ENCODE measurements around the gene KRTAP4-3.
"Not testable (repeated sequence)": the region's sequence is repeated elsewhere in the genome, so short reads cannot be mapped to it uniquely, and the experiment has no call there.

KRTAP4-3 gene

DNA sequence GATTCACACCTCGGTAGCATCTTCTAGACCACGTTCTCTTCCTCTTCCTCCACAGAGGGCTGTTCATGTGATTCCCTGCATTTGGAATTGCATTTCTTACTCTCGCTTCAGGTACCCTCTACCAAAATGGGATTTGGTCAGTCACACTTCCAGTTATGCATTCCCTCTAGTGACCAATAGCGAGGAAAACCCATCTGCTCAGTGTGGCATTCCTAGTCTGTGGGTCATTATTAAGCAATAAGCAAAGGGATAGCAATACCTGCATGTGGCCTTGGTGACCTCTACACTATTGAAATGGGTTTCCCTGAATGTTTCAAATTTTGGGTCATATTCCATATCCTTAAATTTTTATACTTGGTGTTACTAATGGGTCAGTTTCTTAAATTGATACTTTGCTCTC is 18.0 kb downstream of the KRTAP4-3 start:
- no peak for DNase-seq

DNA sequence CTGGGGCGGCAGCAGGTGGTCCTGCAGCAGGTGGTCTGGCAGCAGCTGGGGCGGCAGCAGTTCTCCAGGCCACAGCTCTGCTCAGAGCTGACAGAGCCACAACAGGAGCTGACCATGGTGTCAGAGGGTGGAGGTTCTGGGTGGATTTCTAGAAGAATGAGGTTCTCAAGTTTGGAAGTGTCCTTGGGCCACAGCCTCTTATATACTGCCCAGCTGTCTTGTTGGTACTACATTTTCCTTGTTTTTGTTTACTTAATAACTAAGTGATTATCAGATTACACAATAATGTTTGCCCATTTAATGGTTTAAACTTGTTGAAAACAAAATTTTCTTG is 18.4 kb downstream of the KRTAP4-3 start, which contains the start of gene KRTAP4-5:
Gene KRTAP4-5 (minus strand): TSS at position 174 of the 334 bp plus-strand sequence. CDS start 58 bp downstream, at position 116.
- DNase-seq = no peak

DNA sequence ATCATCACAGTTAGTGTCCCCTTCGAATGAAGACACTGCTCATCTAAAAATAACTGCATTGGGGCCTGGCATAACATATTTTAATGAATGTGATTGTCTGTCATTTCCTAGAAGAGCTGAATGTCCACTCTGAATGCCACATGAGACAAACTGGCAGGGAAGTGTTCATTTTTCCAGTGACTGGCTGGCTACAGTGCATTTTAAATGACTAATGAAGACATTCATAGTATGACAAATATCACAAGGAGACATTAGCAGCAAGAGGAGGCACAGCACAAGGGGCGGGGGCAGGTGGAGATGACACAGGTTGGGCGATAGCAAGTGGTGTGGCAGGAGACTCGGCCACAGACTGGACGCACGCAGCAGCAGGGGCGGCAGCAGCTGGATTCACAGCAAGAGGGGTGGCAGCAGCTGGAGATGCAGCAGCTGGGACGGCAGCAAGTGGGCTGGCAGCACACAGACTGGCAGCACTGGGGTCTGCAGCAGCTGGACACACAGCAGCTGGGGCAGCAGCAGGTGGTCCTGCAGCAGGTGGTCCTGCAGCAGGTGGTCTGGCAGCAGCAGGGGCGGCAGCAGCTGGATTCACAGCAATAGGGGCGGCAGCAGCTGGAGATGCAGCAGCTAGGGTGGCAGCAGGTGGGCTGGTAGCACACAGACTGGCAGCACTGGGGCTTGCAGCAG is 18.9 kb downstream of the KRTAP4-3 start:
- not testable (repeated sequence) for DNase-seq

DNA sequence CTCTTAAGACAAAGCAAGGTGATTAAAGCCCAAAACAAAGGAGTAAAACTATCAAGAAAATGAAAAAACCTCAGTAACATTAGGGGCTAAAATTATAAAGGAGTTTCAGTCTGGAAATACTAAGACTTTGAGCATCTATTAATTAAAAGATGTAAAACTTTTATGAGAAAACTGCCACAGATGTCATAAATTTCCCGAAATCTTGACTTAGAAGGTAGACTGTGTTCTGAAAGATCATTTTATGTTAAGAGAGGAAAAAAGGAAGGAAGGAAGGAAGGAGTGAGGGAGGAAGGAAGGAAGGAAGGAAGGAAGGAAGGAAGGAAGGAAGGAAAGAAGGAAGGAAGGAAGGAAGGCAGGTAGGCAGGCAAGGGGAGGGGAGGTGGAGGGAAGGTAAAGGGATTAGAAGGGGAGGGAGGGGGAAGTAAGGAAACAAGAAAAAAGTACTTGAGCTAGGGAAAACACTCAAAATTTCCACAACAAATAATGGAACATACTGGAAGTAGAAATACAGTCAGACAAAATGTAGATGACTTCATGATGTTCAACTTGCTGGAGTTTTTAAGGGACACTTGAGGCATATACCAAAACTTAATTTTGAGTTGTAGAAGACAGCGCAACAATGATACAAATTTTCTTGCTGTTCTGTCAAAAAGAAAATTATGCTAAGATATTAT is 20.4 kb downstream of the KRTAP4-3 start:
- DNase-seq = no peak

DNA sequence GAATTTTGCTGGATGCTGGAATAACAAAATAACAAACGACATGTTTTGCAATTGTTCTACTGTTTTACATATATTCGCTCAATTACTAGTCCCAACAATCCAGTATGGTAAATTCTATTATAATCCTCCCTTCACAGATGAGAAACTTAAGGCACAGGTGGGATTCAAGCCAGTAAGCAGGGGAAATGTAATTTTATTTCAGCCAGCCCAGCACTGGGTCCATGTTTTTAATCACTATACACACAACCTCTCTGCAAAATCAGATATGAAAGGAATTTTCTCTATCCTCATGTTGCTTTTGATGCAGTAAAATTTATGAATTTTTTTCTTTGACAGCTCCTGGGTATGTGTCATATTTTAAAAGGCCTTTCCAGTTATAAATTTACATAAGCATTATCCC is 22.8 kb downstream of the KRTAP4-3 start:
- no peak for DNase-seq

DNA sequence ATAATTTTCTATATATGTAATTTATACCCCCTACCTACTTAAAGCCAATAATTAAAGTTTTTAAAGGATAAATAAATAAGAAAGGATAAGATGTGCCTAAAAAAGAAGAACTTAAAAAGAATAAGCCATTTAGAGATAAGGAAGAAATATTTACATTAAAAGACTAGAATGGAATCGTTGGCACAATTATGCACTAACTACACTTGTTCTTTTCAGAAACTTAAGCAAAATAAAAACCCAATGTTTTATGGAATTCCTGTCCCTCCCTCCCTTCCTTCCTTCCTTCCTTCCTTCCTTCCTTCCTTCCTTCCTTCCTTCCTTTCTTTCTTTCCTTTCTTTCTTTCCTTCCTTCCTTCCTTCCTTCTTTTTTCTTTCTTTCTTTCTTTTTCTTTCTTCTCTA is 23.2 kb downstream of the KRTAP4-3 start:
- DNase-seq = no peak

DNA sequence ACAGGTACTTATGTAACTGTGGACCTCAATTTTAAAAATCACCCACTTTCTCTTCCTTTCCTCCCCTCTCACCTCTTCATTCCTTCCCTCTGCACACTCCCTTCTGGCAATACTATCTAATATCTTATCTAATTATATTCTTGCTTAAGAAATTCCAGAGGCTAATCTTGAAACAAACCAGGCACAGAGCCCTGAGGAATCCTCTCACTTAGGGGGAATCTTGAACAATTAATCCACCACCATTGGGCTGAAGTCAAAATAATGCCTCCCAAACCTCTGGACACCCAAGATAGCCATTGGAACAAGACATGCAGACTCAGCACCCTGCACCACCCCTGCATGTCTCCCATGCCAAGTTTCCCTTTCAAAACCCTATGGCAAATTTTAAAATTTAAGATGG is 26.7 kb downstream of the KRTAP4-3 start:
- DNase-seq = no peak

DNA sequence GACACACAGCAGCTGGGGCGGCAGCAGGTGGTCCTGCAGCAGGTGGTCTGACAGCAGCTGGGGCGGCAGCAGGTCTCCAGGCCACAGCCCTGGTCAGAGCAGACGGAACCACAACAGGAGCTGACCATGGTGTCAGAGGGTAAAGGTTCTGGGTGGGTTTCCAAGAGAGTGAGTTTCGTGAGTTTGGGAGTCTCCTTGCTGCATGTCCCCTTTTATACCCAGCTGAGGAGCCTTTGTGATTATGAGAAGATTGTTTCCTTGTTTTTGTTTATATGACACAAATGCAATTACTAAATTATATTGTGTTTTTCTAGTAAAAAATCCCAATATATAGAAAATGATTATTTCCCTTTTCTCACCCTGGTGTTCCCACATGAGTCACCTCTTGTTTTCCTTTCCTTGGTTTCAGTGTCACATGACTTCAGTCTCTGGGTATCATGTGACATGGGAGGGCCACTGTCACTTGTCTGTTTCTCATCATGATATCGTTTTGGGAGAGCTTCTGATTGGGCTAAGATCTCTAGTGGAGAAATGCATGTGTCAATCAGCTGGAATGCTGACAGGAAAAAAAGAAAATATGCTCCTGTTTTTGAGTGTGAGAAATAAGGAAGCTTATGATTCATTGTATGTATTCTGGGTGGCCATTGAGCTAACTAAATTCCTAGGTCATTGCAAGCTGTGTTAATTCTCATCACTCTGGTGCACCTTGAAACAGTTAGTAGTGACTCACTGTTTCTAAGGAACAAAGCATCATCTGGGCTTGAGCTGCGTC is 27.5 kb downstream of the KRTAP4-3 start, which contains the start of gene KRTAP4-6:
Gene KRTAP4-6 (minus strand): TSS at position 185 of the 772 bp plus-strand sequence. CDS start 57 bp downstream, at position 128.
- DNase-seq = no peak

DNA sequence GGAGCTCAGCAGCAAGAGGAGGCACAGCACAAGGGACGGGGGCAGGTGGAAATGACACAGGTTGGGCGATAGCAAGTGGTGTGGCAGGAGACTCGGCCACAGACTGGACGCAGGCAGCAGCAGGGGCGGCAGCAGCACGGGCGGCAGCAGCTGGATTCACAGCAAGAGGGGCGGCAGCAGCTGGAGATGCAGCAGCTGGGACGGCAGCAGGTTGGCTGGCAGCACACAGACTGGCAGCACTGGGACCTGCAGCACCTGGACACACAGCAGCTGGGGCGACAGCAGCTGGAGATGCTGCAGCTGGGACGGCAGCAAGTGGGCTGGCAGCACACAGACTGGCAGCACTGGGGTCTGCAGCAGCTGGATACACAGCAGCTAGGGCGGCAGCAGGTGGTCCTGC is 28.2 kb downstream of the KRTAP4-3 start:
- DNase-seq = not testable (repeated sequence)

DNA sequence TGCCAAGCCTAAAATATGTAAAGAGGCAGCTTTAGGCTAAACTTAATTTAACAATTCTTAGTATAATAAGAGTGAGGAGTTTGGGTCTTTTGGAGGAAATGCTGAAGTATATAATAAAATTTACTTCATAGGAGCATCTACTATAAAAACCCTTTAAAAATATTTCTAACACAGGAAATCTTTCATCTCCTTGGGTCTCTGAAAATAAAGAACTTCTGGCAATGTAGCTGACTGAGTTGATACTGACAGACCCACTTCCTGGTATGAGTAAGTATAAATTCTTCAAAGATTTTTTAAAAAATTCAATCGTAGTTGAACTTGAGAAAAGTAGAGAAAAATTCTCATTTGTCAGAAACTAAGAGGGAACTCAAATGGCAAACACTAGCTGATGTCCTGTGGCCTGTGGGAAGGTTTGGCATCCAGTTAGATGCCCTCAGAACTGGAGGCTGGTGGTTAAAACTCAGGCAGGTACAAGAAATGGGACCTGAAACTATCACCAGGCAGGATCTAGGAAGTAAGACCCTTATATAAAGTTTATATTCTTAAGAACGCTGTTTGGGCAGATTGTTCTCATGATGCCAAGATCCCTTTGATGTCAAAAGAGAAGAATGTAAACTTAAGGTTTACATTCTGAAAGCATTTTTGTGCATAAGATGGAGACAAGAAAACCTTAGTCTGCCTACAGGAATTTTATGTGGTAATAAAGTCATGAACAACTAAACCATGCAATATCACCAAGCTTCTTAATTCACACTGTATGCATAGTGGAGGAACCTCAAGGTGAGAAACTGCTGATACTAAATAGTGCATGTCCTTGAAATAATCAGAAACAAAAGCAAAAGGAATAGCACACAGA is 33.9 kb downstream of the KRTAP4-3 start:
- DNase-seq = no peak

DNA sequence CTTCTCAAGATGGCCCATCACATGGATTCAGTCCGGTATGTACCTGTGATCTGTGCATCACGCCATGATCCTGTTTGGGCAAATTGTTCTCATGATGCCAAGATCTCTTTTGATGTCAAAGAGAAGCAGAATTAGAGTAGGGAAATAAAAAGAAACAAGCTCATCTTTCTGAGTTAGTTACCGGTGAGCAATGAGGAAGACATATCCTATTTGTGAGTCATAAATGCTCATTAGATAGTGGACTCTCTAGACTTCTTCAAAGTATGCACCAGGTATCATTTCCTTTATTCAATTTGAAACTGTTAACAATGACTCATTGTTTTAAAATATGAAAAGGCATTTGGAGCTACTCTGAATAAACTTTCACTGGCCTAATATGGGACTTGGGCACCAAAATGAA is 36.0 kb downstream of the KRTAP4-3 start:
- DNase-seq = no peak

DNA sequence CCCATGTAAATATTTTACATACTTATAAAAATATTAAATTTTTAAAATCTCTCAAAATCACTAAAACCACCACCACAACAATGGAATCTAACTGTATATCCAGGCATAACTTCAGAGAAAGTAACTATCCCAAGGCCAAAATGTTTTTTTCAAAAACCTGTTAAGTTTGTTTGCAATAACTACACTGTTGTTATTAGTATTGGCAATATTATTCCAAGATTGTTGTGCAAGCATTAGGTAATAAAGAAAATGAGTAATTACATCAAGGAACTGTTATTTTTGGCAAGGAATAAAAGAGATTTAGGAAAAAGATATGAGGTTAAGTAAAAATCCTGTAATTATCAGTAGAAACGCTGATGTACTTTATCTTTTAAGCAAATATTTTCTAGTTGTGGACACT is 40.6 kb downstream of the KRTAP4-3 start:
- DNase-seq = no peak

DNA sequence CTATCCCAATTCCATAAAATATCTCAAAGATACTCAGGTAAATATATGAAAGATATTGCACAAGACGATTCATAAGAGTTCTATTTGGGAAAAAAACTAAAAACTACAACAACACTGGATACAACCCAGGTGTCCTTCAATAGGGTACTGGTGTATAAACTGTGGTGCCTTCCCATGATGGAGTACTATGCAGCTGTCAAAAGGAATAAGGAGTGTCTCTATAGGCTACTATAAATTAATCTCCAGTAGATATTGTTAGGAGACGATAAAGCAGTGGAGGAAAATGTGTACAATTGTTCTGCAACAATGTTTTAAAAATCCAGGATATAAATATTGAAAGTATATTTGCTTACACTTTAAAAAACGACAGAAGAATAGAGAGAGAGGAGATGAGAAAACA is 41.6 kb downstream of the KRTAP4-3 start:
- DNase-seq = no peak

DNA sequence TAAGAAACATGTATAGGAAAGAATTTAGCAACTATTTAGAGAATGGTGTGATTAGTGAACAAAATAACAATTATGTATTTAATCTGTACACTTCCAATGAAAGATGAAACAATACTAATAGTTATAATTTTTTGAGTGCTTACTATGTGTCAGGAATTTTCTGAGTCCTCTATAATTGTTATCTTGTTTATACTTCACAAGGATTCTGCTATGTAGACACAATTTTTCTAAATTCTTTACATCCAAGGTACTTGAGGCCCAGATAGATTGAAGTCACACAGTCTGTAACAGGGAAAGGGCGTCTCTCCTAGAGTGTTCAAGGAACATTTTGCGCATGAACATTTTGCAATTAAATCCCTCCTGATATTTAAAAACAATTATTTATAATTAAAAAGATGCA is 43.0 kb downstream of the KRTAP4-3 start:
- no peak for DNase-seq

DNA sequence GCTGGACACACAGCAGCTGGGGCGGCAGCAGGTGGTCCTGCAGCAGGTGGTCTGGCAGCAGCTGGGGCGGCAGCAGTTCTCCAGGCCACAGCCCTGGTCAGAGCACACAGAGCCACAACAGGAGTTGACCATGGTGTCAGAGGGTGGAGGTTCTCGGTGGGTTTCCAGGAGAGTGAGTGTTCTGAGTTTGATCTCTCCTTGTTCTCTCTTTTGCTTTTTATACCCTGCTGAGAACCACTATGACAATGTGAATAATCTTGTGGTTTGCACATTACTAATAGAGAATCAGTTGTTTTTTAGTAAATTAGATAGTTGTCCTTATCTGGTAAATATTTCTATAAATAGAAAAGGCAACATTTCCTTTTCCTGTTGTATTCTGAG is 44.0 kb downstream of the KRTAP4-3 start, which contains the start of gene KRTAP4-12:
Gene KRTAP4-12 (minus strand): TSS at position 192 of the 381 bp plus-strand sequence. CDS start 60 bp downstream, at position 132.
- DNase-seq = not testable (repeated sequence)

DNA sequence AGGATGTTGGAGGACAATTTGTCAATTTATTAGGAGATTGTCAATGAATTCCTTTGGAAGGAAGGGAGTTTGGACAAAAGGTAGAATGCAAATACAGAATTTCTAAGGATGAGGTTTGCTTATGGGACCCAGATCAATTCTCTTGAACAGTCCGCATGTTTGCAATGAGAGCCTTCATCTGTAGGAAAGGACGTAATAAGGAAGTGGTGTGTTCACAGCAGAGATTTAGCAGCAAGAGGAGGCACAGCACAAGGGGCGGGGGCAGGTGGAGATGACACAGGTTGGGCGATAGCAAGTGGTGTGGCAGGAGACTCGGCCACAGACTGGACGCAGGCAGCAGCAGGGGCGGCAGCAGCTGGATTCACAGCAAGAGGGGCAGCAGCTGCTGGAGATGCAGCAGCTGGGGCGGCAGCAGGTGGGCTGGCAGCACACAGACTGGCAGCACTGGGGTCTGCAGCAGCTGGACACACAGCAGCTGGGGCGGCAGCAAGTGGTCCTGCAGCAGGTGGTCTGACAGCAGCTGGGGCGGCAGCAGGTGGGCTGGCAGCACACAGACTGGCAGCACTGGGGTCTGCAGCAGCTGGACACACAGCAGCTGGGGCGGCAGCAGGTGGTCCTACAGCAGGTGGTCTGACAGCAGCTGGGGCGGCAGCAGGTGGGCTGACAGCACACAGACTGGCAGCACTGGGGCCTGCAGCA is 44.6 kb downstream of the KRTAP4-3 start:
- not testable (repeated sequence) for DNase-seq

DNA sequence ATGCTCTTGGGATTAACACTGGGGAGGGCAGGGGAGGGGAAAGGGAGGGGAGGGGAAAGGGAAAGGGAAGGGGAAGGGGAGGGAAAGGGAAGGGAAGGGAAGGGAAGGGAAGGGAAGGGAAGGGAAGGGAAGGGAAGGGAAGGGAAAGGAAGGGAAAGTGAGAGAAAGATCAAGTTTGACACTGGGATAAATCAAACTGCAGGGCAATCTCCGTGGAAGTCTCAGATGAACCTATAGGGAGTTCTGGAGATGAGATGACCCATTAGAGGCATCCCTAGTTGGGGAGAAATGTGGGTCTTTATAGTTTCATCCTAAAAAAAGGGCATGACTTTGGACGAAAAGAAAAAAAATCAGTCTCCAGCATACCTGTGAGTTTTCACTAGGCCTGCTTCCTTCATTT is 46.3 kb downstream of the KRTAP4-3 start:
- DNase-seq = no peak

DNA sequence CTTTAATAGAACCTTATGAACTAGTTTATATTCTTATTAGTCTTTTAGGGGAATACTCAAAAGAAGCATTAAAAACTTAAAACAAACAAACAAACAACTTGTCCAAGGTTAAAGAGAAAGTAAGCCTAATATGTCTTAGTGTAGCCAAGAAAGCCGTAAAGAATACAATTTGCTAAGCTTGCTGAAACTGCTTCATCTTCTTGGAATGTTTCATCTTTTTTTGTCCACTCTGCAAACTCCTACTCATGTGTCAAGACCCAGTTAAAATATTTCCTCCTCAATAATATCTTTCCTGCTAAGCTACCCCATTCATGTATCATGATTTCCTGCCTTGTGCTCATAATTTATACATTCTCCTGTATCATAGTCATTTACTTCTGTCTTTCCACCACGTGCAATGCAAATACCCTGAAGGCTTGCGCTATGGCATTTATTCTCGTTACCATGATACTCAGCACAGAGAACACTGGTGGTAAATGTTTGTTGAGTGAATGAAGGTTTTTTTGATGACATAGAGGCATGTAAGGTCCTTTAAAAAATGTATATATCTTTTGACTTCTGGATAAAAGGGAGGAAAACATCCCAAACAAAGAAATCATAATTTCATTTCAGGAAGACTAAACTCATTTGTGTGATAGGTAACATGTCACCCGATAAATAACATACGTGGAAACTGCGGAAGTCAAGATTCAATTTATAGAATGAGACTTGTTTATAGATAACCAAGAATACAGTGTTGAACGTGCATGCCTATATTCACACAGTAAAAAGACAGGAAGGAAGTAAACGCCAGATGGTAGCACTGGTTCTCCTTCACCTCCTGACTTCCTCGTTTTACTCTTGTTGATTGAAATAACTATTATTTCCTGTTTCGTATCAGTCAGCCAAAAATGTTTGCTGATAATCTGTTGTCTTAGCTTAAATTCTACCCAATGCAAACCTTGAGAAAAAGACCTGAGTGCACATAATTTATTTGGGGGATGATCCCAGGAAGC is 48.0 kb downstream of the KRTAP4-3 start:
- DNase-seq = not testable (repeated sequence)

DNA sequence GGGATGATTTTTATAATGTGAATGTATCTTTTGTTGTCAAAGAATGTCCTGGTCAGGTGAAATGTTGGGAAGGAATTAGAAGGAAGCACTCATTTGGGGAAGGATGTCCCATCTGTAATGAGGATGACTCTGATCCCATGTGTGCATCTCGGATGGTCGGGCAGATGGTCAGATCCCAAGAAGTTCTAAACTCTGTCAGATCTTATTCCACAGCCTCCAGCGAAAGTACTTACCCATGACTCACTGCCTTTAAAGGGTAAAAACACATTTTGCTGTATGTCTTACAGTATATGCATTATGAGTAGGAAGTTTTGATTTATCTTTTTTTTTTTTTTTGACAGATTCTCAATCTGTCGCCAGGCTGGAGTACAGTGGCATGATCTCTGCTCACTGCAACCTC is 49.3 kb downstream of the KRTAP4-3 start:
- DNase-seq = no peak

DNA sequence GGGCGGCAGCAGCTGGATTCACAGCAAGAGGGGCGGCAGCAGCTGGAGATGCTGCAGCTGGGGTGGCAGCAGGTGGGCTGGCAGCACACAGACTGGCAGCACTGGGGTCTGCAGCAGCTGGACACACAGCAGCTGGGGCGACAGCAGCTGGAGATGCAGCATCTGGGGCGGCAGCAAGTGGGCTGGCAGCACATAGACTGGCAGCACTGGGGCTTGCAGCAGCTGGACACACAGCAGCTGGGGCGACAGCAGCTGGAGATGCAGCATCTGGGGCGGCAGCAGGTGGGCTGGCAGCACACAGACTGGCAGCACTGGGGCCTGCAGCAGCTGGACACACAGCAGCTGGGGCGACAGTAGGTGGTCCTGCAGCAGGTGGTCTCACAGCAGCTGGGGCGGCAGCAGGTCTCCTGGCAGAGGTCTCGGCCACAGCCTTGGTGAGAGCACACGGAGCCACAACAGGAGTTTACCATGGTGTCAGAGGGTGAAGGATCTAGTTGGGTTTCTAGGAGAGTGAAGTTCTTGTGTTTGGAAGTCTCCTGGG is 50.1 kb downstream of the KRTAP4-3 start, which contains the start of gene KRTAP4-11:
Gene KRTAP4-11 (minus strand): TSS at position 528 of the 541 bp plus-strand sequence. CDS start 58 bp downstream, at position 470.
- DNase-seq = not testable (repeated sequence)
